ENCODE measurements around the gene SYPL1.

GRCh38 chr7:106045586-106045985 is 66.5 kb downstream of the SYPL1 start:
- TF ChIP-seq POLR2A (IDR thresholded peaks at IDR 0.05) = no peak
- TF ChIP-seq CTCF (IDR thresholded peaks at IDR 0.05) = no peak

Data from thyroid gland (tissue), 4 donors.